ENCODE measurements around the gene SLC1A4. TPM values are rescaled to one million over a fixed set of nuclear protein-coding genes. Genes with fewer than 3 reads are reported as not detected.

SLC1A4 gene
- total RNA-seq, 4 donors from 2014 or later, result 7.2 to 14.4 (median 12.2) TPM

- Histone ChIP-seq H3K36me3 (no peaks in the 10 kb centered on the region), H3K9me3 (no peaks in the 10 kb centered on the region), H3K27ac (no peak overlapping the region), H3K27me3 (no peaks in the 10 kb centered on the region), H3K4me3 (no peak overlapping the region), H3K4me1 (peaks cover 0 to 9% (median 6%) of the 10 kb centered on the region in 4 donors)
- no peak for TF ChIP-seq POLR2A (IDR thresholded peaks at IDR 0.05)
- no peak for TF ChIP-seq CTCF (IDR thresholded peaks at IDR 0.05)
- WGBS, 2 donors, result 78 to 81% methylated on average over 5 of the region's 5 CpGs
- no peak for DNase-seq (ENCODE audit: low spot score in 2 of 2)
These were observed 16.8 kb upstream of the SLC1A4 start for GRCh38 chr2:64972426-64972825.

DNA sequence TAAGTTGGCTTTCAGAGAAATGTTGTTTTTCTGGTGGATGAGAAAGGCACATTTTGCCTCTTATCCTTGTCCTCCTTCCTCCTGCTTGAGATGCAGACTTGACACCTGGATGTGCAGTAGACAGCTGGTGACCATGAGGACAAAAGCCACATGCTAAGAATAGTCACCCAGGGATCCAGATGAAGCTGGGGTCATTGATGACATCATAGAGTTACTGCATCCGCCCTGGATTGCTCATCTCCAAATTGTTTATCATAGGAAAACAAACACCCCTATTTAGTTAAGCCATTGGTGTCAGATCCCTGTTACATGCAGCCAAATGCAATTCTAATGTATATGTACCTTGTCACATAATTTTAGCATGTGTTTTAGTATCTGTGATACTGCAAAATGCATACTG is 16.3 kb upstream of the SLC1A4 start:
- Histone ChIP-seq H3K4me3 (no peak overlapping the region), H3K27ac (no peak overlapping the region), H3K9me3 (no peaks in the 10 kb centered on the region), H3K4me1 (peaks cover 0 to 9% (median 6%) of the 10 kb centered on the region in 4 donors), H3K27me3 (no peaks in the 10 kb centered on the region), H3K36me3 (no peaks in the 10 kb centered on the region)
- TF ChIP-seq CTCF (IDR thresholded peaks at IDR 0.05), result no peak
- TF ChIP-seq EP300 (IDR thresholded peaks at IDR 0.05), result no peak
- no peak for TF ChIP-seq POLR2A (IDR thresholded peaks at IDR 0.05)
- DNase-seq (ENCODE audit: low spot score in 2 of 2), result no peak
- 60 to 70% methylated on average over 1 of the region's 1 CpG for WGBS, 2 donors

- H3K4me1 ChIP-seq, result peaks cover 0 to 9% (median 6%) of the 10 kb centered on the region in 4 donors
- 19 to 21% methylated on average over 4 of the region's 4 CpGs for WGBS, 2 donors
- peak in 1 of 2 donors; percentile 30 for DNase-seq (ENCODE audit: low spot score in 2 of 2)
- H3K27ac ChIP-seq, result no peak overlapping the region
- no peaks in the 10 kb centered on the region for H3K27me3 ChIP-seq
- TF ChIP-seq EP300 (IDR thresholded peaks at IDR 0.05) (no peak), POLR2A (IDR thresholded peaks at IDR 0.05) (no peak), CTCF (IDR thresholded peaks at IDR 0.05) (no peak)
- H3K9me3 ChIP-seq, result no peaks in the 10 kb centered on the region
- H3K36me3 ChIP-seq, result no peaks in the 10 kb centered on the region
- H3K4me3 ChIP-seq, result no peak overlapping the region
These were observed 13.9 kb upstream of the SLC1A4 start for GRCh38 chr2:64975232-64975821.

GRCh38 chr2:64976276-64976675 is 12.9 kb upstream of the SLC1A4 start:
- 82 to 88% methylated on average over 1 of the region's 1 CpG for WGBS, 2 donors
- no peaks in the 10 kb centered on the region for H3K27me3 ChIP-seq
- no peaks in the 10 kb centered on the region for H3K9me3 ChIP-seq
- no peak overlapping the region for H3K4me3 ChIP-seq
- no peak for TF ChIP-seq POLR2A (IDR thresholded peaks at IDR 0.05)
- TF ChIP-seq EP300 (IDR thresholded peaks at IDR 0.05), result no peak
- no peak for TF ChIP-seq CTCF (IDR thresholded peaks at IDR 0.05)
- H3K27ac ChIP-seq, result no peak overlapping the region
- no peak for DNase-seq (ENCODE audit: low spot score in 2 of 2)
- H3K36me3 ChIP-seq, result no peaks in the 10 kb centered on the region
- H3K4me1 ChIP-seq, result peaks cover 0 to 9% (median 6%) of the 10 kb centered on the region in 4 donors

GRCh38 chr2:64978514-64979268 is 10.5 kb upstream of the SLC1A4 start:
- no peak for DNase-seq (ENCODE audit: low spot score in 2 of 2)
- 98 to 99% methylated on average over 4 of the region's 4 CpGs for WGBS, 2 donors
- Histone ChIP-seq H3K27ac (no peak overlapping the region), H3K27me3 (no peaks in the 10 kb centered on the region), H3K36me3 (no peaks in the 10 kb centered on the region), H3K4me3 (no peak overlapping the region), H3K9me3 (no peaks in the 10 kb centered on the region), H3K4me1 (peaks cover 0 to 9% (median 6%) of the 10 kb centered on the region in 4 donors)
- no peak for TF ChIP-seq POLR2A (IDR thresholded peaks at IDR 0.05)

Measured in tibial nerve (tissue), 4 donors.